CD4-positive, alpha-beta T cell treated with Interleukin-15 for 1 hour (primary cell): ENCODE measurements around the gene SRPK1.

Experiments used
- DNase-seq: peaks from one replicate; pipeline ENCODE4 v3.0.0-alpha.2; 2020

SRPK1 gene

GRCh38 chr6:35809809-35810208 lies 111.1 kb downstream of the SRPK1 start:
- no peak for DNase-seq

- no peak for DNase-seq
Observed at GRCh38 chr6:35808688-35809087, 112.2 kb downstream of the SRPK1 start.

GRCh38 chr6:35804996-35805736 lies 115.7 kb downstream of the SRPK1 start, which contains the start of gene LHFPL5:
TSS of gene LHFPL5 (plus strand) at chr6:35805352. CDS start at chr6:35805671, 319 bp downstream.
- peak; percentile 23 for DNase-seq

GRCh38 chr6:35801148-35801547 lies 119.8 kb downstream of the SRPK1 start:
- DNase-seq, result no peak

- DNase-seq, result no peak
Observed at GRCh38 chr6:35798706-35799105, 122.2 kb downstream of the SRPK1 start.

- DNase-seq, result no peak
Observed at GRCh38 chr6:35797837-35798526, 122.9 kb downstream of the SRPK1 start.

GRCh38 chr6:35796236-35796635 lies 124.7 kb downstream of the SRPK1 start:
- DNase-seq, result no peak

- no peak for DNase-seq
Observed at GRCh38 chr6:35795453-35796071, 125.3 kb downstream of the SRPK1 start.

GRCh38 chr6:35794536-35795452 lies 126.1 kb downstream of the SRPK1 start:
- no peak for DNase-seq

GRCh38 chr6:35790683-35791082 lies 130.2 kb downstream of the SRPK1 start:
- DNase-seq, result no peak

GRCh38 chr6:35788423-35788982 lies 132.4 kb downstream of the SRPK1 start:
- DNase-seq, result no peak

GRCh38 chr6:35787266-35788218 lies 133.4 kb downstream of the SRPK1 start:
- no peak for DNase-seq

- DNase-seq, result no peak
Observed at GRCh38 chr6:35786810-35787209, 134.1 kb downstream of the SRPK1 start.

GRCh38 chr6:35786272-35786671 lies 134.6 kb downstream of the SRPK1 start:
- DNase-seq, result no peak

- no peak for DNase-seq
Observed at GRCh38 chr6:35784200-35784599, 136.7 kb downstream of the SRPK1 start.
